T-helper 2 cell (primary cell): ENCODE data around the gene DGKA.

Source experiments
- DNase-seq, 5 experiments: peaks; one replicate each; pipeline versions ENCODE4 v3.0.0 to v3.0.0-alpha.2; 2012 to 2022

DGKA gene

DNA sequence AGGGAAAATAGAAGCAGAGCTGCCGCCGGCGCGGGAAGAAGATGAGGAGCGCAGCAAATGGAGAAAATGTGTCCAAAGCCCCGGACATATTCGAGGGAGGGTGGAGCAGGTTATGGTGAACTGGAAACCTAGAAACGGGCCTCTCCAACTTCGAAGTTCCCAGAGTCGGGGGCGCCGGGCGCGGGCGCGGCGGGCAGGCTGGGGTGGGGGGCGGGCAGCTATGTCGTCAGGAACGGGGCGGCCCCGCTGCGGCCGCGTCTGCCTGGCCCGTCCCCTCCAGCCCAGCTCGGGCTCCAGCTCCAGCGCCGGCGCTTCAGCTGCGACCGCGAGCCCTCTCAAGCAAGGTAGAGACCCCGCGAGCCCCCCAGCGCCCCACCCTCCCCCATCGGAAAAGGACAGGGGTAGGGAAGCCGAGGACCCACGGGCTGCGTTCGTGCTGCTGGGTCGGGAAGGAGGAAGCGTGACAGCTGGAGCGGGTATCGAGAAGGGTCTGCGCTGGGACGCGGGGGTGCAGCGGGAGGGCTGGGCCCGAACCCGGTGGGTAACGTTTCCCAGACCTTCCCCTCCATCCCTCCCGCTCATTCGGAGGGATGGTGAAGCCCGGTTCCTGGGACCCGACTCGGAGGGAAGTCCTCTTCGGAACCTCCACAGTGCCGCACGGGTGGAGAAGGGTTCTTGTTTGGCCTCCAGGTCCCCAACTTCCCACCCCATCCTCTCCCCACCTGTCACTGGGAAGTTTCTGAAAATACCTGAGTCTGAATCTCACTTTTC is 1.0 kb downstream of the DGKA start:
- DNase-seq = peak in 3 of 5 experiments; percentile 12 to 62 (median 23)

DNA sequence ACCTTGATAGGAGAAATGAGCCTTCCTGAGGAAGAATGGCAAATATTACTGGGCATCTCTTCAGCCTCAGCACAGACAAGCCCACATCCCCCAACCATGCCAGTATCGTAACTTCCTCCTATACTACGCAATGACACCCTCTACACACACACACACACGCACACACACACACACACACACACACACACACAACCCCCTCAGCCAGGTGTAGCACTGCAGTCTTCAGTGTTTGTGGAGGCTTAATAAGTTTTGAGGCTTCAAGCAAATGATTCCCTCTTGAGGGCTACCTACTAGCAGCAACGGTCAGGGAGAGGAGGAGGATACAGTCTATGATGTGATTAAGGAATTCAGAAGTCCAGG is 1.6 kb downstream of the DGKA start:
- DNase-seq = peak in 3 of 5 experiments; percentile 34 to 93 (median 47)

DNA sequence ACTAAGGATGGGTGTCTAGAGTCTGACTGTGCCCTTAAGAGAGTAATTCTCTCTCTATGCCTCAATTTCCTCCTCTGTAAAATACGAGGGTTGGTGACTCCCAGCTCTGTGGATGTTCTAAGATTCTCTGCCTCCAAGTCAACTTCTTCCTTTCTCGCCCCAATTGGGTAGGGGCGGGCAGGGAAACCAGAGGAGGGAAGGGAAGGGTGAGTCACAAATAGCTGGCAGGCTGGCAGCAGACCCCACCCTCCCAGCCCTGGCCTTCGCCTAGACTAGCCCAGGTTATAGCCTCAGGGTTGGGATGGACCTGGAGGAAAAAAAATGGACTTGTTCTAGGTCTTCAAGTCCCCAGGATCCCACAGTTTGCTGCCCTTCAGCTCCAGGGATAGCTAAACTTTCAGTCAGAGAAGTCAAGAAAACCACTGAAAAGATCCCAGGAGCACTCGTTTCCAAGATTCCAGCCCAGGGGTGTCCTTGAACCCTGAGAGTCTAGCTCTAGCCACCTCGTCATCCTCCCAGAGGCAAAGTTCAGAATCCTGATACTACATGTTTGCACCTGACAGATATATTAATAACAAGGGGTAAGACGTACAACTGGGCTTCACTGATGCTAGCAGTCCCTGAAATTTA is 2.3 kb downstream of the DGKA start:
- DNase-seq = no peak

DNA sequence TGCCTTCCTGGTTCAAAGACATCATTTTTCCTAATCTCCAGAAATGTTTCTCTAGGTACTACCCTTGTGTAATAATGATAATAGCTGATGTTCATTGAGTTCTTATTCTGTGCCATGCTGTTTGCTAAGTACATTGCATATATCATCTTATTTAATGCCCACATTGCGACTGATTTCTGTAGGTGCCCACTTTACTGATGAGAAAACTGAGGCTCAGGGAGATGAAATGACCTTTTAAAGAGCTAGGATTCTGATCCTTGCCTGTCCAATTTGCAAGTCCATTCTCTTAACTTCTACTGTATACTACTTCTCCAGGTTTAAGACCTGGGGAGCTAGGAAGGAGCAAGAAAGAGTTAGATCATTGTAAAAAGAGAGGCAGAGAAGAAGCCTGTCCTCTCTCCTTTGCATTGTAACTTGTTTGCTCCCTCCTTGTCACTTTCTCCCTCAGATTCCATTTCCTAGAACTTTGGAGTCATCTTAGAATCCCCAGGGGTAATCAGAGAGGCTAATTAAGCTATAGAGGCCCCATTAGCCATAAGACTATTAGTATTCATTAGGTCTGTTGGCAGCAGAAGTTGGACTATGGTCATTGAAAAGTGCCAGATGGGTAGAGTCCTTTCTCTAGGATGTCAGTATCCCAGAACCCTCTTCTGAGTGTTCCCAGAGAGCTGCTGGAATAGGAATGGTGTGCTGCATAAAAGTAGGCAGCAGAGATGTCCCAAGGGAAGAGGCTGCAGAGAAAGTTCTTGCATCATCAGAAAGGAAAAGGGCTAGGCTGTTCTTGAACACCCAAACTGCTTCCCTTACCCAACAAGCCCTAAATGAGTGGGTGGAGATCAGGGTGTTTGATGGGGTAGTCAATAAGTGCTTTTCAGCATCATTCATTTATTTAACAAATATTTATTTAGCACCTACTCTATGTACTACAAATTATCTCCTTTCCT is 3.1 kb downstream of the DGKA start:
- DNase-seq = no peak

DNA sequence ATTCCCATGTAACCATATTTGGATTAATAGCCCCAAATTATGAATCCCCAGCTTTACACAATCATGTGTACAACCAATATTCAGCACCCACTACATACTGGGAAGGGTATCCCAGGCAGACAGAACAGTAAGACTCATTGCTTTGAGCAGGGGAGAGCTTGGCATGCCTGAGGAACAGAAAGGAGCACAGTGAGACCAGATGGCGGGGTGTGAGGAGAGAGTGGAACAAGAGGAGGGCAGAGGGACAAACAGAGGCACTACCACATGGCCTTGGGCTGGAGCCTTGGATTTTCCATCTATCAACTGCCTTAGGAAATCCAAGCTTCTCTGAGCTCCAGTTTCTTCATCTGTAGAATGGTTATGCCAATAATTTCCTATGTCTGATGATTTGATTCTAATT is 3.8 kb downstream of the DGKA start:
- DNase-seq = no peak

DNA sequence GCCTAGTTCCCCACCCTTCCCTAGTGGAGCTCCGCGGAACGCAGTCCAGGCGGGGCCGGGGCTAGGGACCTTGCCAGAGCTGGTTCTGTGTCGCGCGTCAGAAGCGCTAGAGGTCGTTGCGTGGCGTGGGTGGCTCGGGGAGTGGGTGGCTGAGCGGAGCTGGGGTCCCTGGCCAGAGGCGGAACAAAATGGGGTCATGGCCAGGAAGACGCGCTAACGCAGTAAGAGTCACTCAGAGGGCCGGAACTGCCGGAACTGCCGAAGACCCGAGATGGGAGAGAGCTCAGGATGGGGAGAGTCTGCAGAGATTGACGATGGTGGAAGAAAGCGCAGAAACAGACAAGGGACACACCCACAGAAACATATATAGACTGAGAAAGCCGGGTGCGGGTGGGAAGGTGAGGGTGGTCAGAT is 4.8 kb downstream of the DGKA start:
- peak in 2 of 5 experiments; percentile 9 to 41 for DNase-seq

DNA sequence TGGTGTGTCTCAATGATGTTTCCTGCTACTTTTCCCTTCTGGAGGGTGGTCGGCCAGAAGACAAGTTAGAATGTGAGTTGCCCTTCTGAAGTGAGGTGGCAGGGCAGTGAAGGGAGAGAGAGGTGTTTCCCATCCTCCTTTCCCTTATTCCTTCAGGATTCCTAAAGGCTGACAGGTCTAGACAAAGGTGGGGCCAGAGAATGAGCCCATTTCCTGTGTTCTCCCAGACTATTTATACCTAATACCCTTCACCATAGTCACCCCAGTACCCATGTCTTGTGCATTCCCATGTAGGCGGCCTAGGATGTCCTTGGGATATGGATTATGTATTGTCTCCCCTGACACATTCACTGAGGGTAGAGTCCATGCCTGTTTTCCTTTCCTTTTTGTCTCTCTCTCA is 7.0 kb downstream of the DGKA start:
- no peak for DNase-seq

DNA sequence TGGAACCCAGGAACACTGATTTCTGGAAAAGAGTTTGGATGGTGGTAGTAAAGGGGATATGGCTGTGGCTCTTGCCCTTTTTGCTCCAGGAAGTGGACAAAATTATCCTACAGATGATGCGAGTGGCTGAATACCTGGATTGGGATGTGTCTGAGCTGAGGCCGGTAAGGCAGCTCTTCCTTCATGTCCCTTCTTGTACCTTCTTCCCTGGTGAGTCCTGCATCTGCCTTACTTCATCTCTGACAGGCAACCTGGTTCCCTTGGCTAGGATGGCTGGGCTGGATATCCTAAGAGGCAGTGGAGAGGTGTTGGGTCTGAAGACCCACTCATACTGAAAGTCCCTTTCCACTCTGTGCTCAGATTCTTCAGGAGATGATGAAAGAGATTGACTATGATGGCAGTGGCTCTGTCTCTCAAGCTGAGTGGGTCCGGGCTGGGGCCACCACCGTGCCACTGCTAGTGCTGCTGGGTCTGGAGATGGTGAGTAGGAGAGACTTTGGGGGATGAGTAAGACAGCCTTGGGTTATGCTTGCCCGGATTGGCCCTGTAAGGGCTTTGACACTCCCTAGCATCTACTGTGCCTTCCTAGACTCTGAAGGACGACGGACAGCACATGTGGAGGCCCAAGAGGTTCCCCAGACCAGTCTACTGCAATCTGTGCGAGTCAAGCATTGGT is 8.0 kb downstream of the DGKA start:
- DNase-seq = no peak

DNA sequence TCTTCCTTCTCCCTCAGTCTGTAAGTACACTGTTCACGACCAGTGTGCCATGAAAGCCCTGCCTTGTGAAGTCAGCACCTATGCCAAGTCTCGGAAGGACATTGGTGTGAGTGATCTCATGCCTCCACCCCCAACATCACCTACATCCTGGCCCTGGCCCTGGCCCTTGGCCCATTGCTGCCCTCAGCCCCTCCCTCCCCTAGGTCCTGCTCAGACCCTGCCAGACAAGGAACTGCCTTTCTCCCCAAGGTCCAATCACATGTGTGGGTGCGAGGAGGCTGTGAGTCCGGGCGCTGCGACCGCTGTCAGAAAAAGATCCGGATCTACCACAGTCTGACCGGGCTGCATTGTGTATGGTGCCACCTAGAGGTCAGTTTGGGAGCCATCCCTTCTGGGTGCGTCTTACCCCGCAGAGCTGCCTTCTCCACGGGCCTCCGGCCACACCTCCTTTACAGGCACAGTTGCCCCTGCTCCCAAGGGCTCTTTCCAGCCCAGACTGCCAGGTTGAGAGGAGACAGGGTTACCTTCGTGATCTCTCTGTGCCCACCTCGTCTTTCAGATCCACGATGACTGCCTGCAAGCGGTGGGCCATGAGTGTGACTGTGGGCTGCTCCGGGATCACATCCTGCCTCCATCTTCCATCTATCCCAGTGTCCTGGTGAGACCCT is 9.2 kb downstream of the DGKA start:
- peak; percentile 44 to 82 (median 75) for DNase-seq

DNA sequence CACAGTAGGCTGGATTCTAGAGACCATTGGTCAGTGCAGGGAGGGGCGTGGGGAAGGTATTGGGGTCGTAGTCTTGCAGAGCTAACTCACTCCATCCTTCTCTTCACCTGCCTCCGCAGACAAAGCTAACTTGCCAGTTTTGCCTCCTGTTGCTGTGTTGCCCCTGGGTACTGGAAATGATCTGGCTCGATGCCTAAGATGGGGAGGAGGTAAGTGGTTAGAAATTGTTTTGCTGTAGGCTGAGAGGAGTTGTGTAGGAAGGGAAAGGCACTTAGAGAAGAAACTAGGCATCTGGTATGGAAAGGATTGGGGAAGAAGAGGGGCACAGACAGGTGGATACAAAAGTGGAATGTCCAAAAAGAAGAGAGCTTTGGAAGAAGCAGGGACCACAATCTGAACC is 11.1 kb downstream of the DGKA start:
- DNase-seq = no peak

DNA sequence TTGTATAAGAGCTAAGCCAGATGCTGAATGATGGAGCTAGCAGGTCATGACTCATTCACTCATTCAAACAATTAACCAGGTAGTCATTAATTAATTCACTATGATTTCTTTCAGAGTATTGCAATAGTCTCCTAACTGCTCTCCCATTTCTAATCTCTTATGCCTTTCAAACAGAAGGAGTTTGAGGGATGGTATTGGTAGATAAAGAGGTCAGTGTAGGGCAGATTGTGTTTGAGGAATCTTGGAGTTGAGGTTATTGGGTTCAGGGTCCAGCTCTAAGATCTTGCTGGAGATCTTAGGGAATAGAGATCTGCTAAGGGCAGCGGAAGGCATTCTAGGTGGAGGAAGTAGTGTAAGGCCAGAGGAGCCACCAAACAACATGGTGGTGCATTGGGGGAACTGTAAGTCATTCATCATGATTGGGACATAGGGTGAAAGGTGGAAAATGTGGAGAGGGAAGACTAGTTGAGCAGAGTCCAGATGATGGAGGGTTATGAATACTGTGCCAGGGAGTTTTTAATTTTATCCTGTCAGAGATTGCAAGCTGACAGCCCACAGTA is 11.7 kb downstream of the DGKA start:
- DNase-seq = no peak

DNA sequence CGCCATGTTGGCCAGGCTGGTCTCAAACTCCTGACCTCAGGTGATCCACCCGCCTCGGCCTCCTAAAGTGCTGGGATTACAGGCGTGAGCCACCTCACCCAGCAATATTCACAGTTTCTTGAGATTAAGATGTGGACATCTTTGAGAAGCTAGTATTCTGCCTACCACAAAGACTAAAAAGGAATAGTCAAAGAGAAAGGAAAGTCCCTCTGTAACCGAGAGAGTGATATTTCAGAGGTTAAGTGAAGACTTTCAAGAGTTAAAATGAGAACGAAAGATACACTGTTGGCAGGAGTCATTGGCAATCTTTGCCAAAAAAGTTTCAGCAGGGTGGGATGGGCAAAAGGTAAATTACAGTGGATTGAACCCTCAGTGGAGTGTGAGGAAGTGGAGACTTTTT is 15.6 kb downstream of the DGKA start:
- DNase-seq = peak in 1 of 5 experiments; percentile 22

DNA sequence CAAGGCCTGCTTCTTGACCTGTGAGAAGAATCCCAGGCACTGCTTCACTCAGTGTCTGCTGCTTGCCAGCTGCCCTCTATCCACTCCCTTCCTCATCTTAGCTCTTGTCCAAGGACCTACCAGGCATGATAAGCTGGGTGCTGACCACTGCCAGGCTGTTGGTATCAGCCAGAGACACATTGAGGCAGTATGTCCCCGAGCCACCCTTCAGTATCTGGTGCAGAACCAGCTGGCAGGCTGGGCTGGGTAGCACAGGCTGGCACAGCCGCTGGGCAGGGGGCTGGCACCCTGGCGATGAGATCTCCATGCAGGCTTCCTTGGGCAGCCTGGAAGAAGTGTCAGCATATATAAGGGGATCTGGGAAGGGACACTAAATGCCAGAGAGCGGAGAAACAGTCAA is 24.4 kb downstream of the DGKA start:
- DNase-seq = no peak

DNA sequence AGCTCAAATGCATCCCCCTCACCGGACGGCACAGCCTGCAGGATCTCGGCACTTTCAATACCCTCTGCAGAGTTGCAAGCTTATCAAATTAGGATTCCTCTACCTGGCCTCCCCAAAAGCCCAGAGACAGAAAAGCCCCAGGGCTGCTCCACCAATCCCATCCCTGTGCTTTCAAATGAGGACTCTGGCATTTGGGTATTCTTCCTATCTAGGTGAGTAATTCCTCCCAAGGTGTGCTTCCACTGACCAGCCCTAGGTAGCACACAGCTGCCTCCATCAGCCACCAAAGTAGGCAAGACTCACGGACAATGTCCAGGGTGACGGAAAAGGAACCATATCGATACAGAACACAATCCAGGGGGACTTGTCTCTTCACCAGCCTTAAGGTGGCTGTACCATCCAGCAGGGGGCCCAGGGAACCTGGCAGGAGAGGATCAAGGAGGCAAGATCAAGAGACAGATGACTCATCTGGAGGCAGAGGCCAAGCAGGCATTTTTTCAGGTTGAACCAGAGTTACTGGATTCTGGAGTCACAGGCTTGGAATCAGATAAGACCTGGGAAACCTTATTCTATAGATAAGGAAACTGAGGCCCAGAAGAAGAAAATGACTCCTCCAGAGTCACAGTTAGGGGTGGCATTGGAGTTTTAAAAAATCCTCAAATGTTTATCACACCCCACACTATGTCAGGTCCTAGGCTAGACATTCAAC is 25.0 kb downstream of the DGKA start:
- peak in 3 of 5 experiments; percentile 22 to 36 (median 36) for DNase-seq

DNA sequence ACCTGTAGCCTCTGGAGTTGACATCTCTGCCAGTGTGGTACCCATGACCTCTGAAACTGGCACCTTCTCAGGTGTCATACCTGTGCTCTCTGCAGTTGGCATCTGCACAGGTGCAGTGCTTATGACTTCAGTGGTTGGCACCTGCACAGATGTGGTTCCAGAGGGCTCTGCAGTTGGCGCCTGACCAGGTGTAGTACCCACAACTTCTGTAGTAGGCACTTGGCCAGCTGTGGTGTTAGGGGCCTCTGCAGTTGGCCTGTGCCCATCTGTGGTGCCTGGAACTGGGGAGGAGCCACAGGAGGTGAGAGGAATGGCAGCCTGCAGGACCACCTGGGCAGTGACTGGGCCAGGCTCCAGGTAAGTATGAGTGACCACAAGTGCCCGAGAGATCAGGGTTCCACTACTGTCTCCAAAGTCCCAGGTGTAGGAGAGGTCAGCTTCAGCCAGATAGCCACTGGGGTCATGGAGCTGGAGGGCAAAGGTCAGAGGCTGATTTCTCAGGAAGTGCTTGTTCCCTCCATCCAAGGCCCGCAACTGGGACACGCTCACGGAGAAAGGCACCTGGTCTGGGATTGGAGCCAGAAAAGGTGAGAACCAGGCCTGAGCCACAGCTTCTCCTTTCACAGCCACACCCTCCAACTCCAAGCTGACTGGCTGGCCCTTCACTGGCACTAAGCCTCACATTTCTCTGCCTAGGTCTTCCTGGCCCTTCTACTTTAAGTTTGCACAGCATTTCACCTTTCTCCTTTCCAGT is 26.3 kb downstream of the DGKA start:
- DNase-seq = no peak

DNA sequence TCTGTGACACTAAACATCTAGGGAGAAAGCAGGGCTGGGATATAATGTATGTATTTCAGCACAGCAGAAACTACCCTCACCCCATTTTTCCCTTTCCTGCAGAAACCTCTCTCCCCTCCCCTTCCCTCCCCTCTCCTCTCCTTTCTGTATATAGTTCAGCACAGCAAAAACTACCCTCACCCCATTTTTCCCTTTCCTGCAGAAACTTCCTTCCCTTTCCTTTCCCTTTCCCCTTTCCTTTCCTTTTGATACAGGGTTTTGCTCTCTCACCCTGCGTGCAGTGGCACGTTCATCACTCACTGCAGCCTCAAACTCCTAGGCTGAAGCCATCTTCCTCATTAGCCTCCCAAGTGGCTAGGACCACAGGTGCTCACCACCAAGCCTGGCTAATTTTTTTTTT is 32.8 kb downstream of the DGKA start:
- DNase-seq = no peak

DNA sequence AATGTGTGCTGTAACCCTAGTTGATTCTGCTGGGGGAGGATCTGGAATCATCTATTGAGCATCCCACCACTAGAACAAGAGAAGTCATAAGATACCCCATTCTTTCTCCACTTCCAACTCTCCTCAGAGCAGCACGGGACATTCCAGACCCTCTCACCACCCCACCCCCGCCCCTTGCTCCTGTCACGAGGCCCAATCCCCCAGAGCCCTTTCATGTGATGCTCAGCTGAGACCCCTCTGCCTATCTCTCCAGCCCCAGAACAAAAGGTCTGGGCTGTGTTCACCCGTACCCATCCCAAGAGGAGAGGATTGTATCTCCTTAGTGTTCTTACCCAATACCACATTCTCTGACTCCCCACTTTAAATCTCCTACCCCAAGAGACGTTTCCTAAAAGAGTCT is 34.3 kb downstream of the DGKA start:
- no peak for DNase-seq

DNA sequence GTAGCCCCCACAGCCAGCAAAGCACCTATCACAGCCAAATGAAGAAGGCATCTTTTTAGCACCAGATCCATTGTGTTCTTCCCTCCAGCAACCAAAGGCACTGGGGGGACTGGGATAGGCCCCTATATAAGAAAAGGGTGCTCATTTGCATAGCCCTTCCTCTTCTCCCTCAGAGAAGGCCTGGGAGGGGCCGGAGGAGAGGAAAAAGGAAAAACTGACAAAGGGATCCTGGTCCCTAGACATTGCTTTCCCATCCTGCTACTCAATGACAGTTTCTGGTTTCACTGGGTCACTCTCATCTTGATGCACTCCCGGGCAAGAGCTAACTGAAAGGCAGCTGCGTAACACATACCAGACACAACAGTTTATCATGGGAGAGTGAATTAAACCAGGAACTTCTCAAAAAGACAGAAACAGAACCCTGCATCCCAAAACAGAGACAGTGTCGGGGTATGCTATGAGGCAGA is 35.0 kb downstream of the DGKA start, which contains the start of gene PMEL:
TSS of gene PMEL (minus strand) at position 102 of the 467 bp plus-strand sequence. CDS start at position 71, 31 bp downstream.
- no peak for DNase-seq

DNA sequence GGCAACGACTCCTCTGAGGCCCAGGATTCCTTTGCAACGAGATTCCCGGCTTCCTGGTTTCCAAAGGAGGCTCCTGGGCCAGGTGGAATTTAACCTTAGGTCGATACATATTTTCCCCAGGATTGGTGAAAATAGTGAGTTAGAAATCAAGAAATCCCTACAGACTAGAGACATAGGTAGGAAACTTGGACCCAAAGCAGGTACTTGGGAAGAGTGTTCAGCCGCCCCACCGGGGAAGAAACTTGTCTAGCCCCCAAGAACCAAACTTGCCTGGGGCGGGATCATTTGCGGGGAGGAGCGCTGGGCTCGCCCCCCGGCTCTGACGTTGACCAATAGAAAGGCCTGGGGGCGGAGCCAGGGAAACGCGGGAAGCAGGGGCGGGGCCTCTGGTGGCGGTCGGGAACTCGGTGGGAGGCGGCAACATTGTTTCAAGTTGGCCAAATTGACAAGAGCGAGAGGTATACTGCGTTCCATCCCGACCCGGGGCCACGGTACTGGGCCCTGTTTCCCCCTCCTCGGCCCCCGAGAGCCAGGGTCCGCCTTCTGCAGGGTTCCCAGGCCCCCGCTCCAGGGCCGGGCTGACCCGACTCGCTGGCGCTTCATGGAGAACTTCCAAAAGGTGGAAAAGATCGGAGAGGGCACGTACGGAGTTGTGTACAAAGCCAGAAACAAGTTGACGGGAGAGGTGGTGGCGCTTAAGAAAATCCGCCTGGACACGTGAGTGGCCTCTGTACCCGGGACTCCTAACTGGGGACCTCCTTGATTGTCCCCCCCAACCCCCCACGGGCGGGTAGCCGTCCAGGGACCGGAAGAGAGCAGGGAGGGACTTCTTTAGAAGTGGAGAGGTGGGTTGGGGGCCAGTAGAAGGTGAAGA is 35.7 kb downstream of the DGKA start, which contains the start of gene CDK2:
TSS of gene CDK2 (plus strand) at position 423 of the 874 bp plus-strand sequence. CDS start at position 602, 179 bp downstream.
- peak; percentile 78 to 88 (median 82) for DNase-seq
